Measurements from ENCODE around the gene ITGAD. TPM values are rescaled to one million over a fixed set of nuclear protein-coding genes. Genes with fewer than 3 reads are reported as not detected.
A peak's percentile ranks its signal among the peaks of the same experiment; 100 is the strongest.

Gene ITGAD
- total and polyA plus RNA-seq, 2 of the 13 experiments (the other 11 are each of a cell fraction or from before 2014, with no cell fraction given) = not detected

DNA sequence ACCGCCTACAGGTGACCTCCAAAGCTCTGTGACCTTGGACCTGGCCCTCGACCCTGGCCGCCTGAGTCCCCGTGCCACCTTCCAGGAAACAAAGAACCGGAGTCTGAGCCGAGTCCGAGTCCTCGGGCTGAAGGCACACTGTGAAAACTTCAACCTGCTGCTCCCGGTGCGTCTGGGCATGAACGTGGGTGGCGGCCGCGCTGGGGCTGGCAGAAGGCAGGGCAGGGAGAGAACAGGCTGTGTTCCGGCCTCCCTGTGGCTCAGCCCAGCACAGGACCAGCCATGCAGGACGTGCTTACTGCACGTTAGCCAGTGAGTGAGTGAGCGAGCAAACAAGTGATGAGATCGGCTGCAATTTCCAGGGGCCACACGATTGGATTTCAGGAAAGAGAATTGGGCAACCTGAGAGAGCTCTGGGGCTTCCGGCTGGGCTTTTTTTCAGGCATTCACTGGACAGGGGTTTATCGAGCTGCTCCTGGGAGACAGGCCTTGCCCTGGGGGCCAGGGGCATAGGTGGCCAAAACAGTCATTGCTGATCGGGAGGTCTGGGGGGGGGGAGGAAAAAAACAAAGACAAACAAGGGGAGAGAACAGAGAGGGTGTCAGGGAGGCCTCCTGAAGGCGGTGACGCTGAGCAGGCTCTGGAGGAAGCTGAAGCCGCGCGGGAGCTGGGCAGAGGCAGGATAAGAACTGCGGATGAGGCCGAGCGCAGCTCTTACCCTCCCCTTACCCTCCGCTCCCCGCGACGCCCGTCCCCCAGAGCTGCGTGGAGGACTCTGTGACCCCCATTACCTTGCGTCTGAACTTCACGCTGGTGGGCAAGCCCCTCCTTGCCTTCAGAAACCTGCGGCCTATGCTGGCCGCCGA is 21.3 kb upstream of the ITGAD start (continued):
- TF ChIP-seq ZNF326 (CRISPR knock-in tag; IDR thresholded peaks at IDR 0.05; ENCODE audit: borderline replicate concordance) (no peak), FOSL2 (CRISPR knock-in tag; IDR thresholded peaks at IDR 0.05) (no peak), ZNF780A (CRISPR knock-in tag; IDR thresholded peaks at IDR 0.05) (no peak), THYN1 (CRISPR knock-in tag; IDR thresholded peaks at IDR 0.05; ENCODE audit: borderline replicate concordance, low read depth) (no peak), MYNN (CRISPR knock-in tag; IDR thresholded peaks at IDR 0.05; ENCODE audit: low read depth) (no peak), NCOR1 (IDR thresholded peaks at IDR 0.05; ENCODE audit: borderline replicate concordance, low read length) (no peak), ZNF264 (CRISPR knock-in tag; IDR thresholded peaks at IDR 0.05) (no peak), DRAP1 (CRISPR knock-in tag; IDR thresholded peaks at IDR 0.05) (0 out of 2 replicates have a peak, but pooled peaks have one; percentile 43), AGO2 (optimal IDR thresholded peaks at IDR 0.05; ENCODE audit: low read depth, low read length) (no peak), PAXIP1 (CRISPR knock-in tag; conservative IDR thresholded peaks at IDR 0.05) (peak; percentile 67), DNMT3B (CRISPR knock-in tag; conservative IDR thresholded peaks at IDR 0.05) (no peak), ZNF160 (CRISPR knock-in tag; IDR thresholded peaks at IDR 0.05) (no peak), RXRB (CRISPR knock-in tag; IDR thresholded peaks at IDR 0.05; ENCODE audit: borderline replicate concordance) (peak; percentile 49; the same call in 1 of the 2 replicates)
- TF ChIP-seq, protein P1, sequence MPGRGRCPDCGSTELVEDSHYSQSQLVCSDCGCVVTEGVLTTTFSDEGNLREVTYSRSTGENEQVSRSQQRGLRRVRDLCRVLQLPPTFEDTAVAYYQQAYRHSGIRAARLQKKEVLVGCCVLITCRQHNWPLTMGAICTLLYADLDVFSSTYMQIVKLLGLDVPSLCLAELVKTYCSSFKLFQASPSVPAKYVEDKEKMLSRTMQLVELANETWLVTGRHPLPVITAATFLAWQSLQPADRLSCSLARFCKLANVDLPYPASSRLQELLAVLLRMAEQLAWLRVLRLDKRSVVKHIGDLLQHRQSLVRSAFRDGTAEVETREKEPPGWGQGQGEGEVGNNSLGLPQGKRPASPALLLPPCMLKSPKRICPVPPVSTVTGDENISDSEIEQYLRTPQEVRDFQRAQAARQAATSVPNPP (CRISPR knock-in tag; IDR thresholded peaks at IDR 0.05) = no peak
- TF ChIP-seq, protein P2, sequence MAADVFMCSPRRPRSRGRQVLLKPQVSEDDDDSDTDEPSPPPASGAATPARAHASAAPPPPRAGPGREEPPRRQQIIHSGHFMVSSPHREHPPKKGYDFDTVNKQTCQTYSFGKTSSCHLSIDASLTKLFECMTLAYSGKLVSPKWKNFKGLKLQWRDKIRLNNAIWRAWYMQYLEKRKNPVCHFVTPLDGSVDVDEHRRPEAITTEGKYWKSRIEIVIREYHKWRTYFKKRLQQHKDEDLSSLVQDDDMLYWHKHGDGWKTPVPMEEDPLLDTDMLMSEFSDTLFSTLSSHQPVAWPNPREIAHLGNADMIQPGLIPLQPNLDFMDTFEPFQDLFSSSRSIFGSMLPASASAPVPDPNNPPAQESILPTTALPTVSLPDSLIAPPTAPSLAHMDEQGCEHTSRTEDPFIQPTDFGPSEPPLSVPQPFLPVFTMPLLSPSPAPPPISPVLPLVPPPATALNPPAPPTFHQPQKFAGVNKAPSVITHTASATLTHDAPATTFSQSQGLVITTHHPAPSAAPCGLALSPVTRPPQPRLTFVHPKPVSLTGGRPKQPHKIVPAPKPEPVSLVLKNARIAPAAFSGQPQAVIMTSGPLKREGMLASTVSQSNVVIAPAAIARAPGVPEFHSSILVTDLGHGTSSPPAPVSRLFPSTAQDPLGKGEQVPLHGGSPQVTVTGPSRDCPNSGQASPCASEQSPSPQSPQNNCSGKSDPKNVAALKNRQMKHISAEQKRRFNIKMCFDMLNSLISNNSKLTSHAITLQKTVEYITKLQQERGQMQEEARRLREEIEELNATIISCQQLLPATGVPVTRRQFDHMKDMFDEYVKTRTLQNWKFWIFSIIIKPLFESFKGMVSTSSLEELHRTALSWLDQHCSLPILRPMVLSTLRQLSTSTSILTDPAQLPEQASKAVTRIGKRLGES (CRISPR knock-in tag; IDR thresholded peaks at IDR 0.05; ENCODE audit: borderline replicate concordance) = no peak
- TF ChIP-seq, protein P3, sequence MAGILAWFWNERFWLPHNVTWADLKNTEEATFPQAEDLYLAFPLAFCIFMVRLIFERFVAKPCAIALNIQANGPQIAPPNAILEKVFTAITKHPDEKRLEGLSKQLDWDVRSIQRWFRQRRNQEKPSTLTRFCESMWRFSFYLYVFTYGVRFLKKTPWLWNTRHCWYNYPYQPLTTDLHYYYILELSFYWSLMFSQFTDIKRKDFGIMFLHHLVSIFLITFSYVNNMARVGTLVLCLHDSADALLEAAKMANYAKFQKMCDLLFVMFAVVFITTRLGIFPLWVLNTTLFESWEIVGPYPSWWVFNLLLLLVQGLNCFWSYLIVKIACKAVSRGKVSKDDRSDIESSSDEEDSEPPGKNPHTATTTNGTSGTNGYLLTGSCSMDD (CRISPR knock-in tag; IDR thresholded peaks at IDR 0.05) = no peak

Measured in HepG2 (cell line).